Keratinocyte (primary cell): ENCODE data around the gene IGFBP7. TPM values are rescaled to one million over a fixed set of nuclear protein-coding genes. Genes with fewer than 3 reads are reported as not detected.
A peak's percentile ranks its signal among the peaks of the same experiment; 100 is the strongest.

Source experiments
- DNase-seq: peaks from one replicate; pipeline ENCODE4 v3.0.0-alpha.2; 2011; ENCODE audit warnings: low read depth, missing footprints, low spot score
- FAIRE-seq: peaks from 2 replicates; lab custom pipeline; 2011; peaks lifted over from hg19 to GRCh38; lab: Jason Lieb, UNC
- H2AFZ ChIP-seq: 2 replicates; pipeline ENCODE4 v1.6.0; 2012; ENCODE audit warnings: low read length, control low read depth, inconsistent platforms; ENCODE audit not compliant: control insufficient read depth
- H3K27ac ChIP-seq: 2 replicates; pipeline ENCODE4 v1.5.1; 2011; ENCODE audit warnings: low read length; ENCODE audit not compliant: control insufficient read depth, insufficient read depth
- H3K27me3 ChIP-seq: 3 replicates; pipeline ENCODE4 v1.6.0; 2011; ENCODE audit warnings: low read length; ENCODE audit not compliant: control insufficient read depth, insufficient read depth; ENCODE audit errors: extremely low read depth
- H3K36me3 ChIP-seq, 2 experiments: 2 replicates in 1 of 2; 3 replicates in 1 of 2; pipeline ENCODE4 v1.5.1; 2011; ENCODE audit warnings: low read length in 2 of 2, mild to moderate bottlenecking in 1 of 2; ENCODE audit not compliant: control insufficient read depth in 2 of 2, insufficient read depth in 2 of 2; ENCODE audit errors: extremely low read depth in 1 of 2
- H3K4me1 ChIP-seq: 3 replicates; pipeline ENCODE4 v1.5.1; 2011; ENCODE audit warnings: low read length; ENCODE audit not compliant: control insufficient read depth, insufficient read depth; ENCODE audit errors: extremely low read depth
- H3K4me2 ChIP-seq: 3 replicates; pipeline ENCODE4 v1.6.0; 2011; ENCODE audit warnings: low read depth, low read length; ENCODE audit not compliant: control insufficient read depth, insufficient read depth; ENCODE audit errors: extremely low read depth
- H3K4me3 ChIP-seq, 3 experiments: fragments of 200-600 bp in 1 of 3; sonication (generic) in 1 of 3; 2 replicates in 2 of 3; 3 replicates in 1 of 3; pipeline ENCODE4 v1.5.1; 2011 to 2016; ENCODE audit warnings: low read length in 3 of 3, mild to moderate bottlenecking in 3 of 3, control low read depth in 2 of 3, inconsistent platforms in 1 of 3, low read depth in 1 of 3, mixed read lengths in 1 of 3, mixed run types in 1 of 3, moderate library complexity in 1 of 3; ENCODE audit not compliant: control insufficient read depth in 2 of 3, insufficient read depth in 2 of 3; ENCODE audit errors: extremely low read depth in 1 of 3
- H3K79me2 ChIP-seq: 2 replicates; pipeline ENCODE4 v1.6.0; 2012; ENCODE audit warnings: low read length; ENCODE audit not compliant: control insufficient read depth, insufficient read depth
- H3K9ac ChIP-seq: 3 replicates; pipeline ENCODE4 v1.6.0; 2011; ENCODE audit warnings: low read length; ENCODE audit not compliant: control insufficient read depth, insufficient read depth; ENCODE audit errors: extremely low read depth
- H3K9me1 ChIP-seq: 3 replicates; pipeline ENCODE4 v1.6.0; 2011; ENCODE audit warnings: low read length; ENCODE audit not compliant: control insufficient read depth, insufficient read depth; ENCODE audit errors: extremely low read depth
- H3K9me3 ChIP-seq: 2 replicates; pipeline ENCODE4 v1.5.1; 2012; ENCODE audit warnings: low read depth, low read length; ENCODE audit not compliant: control insufficient read depth
- H4K20me1 ChIP-seq: 3 replicates; pipeline ENCODE4 v1.6.0; 2011; ENCODE audit warnings: low read length; ENCODE audit not compliant: control insufficient read depth, insufficient read depth; ENCODE audit errors: extremely low read depth
- EZH2 ChIP-seq: IDR thresholded peaks from one replicate; pipeline ENCODE4 v1.6.1; 2012; ENCODE audit warnings: inconsistent platforms, mild to moderate bottlenecking, low read length, moderate library complexity
- dilution Hi-C: fragments of 300-500 bp; cut with MboI; formaldehyde crosslinking; loops from one replicate; pipeline ENCODE4 v1.7.0; 2020; ENCODE audit warnings: low sequenced_read_pairs; ENCODE audit not compliant: extremely low pct_ligation_motif_present
- polyA plus RNA-seq, 5 experiments: library from polyadenylated mRNA; depleted of rRNA in 3 of 5; stranded (reverse) in 3 of 5; stranded (forward) in 1 of 5; unstranded in 1 of 5; fragments of >200 nt; gene quantifications; 1 replicate in 1 of 5; 2 replicates in 3 of 5; 3 replicates in 1 of 5; pipeline versions ENCODE4 v1.2.1 to v1.2.3, GENCODE V29; 2011 to 2012; ENCODE audit warnings: missing spikeins in 2 of 5, low read depth in 1 of 5, low replicate concordance in 1 of 5
- TF ChIP-seq, protein P1 (sequence below), 3 experiments: IDR thresholded peaks in 1 of 3; conservative IDR thresholded peaks in 1 of 3; optimal IDR thresholded peaks in 1 of 3; 2 replicates in 2 of 3; 3 replicates in 1 of 3; pipeline versions ENCODE3 to v1.5.1; 2011; ENCODE audit warnings: low read length in 3 of 3, mild to moderate bottlenecking in 3 of 3, moderate library complexity in 2 of 3, control low read depth in 1 of 3, inconsistent platforms in 1 of 3; ENCODE audit not compliant: insufficient read depth in 2 of 3; ENCODE audit errors: extremely low read depth in 1 of 3

Gene IGFBP7
- polyA plus RNA-seq, 1 donor (not counting 4 experiments of a cell fraction or from before 2014, with no cell fraction given), result 413 TPM

DNA sequence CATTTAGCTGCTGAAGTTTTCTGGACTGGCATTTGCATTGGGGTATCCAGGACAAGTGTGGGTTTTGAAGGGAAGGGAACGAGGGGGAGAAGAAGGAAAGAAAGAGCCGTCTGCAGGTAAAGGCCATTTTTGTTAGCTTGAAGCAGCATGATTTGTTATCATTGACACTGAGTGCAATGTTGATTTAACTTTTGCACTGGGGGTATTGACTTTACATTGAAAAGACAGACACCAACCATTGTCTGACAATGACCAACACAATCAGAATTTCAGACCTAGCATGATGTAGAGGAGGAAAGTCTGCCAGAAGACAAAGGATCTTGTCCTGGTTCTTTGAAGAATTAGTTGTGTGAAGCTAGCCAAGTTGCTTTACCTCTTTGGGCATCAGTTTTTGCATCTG lies 39.6 kb upstream of the IGFBP7 start:
- Histone ChIP-seq H3K9me1 (no peaks in the 10 kb centered on the region), H3K4me2 (no peak overlapping the region), H3K9ac (no peak overlapping the region), H3K27me3 (no peaks in the 10 kb centered on the region), H3K79me2 (no peaks in the 10 kb centered on the region), H3K4me1 (peaks cover 16% of the 10 kb centered on the region), H4K20me1 (no peaks in the 10 kb centered on the region), H2AFZ (no peak overlapping the region), H3K4me3 (no peak overlapping the region), H3K9me3 (no peaks in the 10 kb centered on the region), H3K27ac (no peak overlapping the region), H3K36me3 (no peaks in the 10 kb centered on the region)
- DNase-seq (no peak), FAIRE-seq (peak; percentile 32)
- TF ChIP-seq, protein P1, sequence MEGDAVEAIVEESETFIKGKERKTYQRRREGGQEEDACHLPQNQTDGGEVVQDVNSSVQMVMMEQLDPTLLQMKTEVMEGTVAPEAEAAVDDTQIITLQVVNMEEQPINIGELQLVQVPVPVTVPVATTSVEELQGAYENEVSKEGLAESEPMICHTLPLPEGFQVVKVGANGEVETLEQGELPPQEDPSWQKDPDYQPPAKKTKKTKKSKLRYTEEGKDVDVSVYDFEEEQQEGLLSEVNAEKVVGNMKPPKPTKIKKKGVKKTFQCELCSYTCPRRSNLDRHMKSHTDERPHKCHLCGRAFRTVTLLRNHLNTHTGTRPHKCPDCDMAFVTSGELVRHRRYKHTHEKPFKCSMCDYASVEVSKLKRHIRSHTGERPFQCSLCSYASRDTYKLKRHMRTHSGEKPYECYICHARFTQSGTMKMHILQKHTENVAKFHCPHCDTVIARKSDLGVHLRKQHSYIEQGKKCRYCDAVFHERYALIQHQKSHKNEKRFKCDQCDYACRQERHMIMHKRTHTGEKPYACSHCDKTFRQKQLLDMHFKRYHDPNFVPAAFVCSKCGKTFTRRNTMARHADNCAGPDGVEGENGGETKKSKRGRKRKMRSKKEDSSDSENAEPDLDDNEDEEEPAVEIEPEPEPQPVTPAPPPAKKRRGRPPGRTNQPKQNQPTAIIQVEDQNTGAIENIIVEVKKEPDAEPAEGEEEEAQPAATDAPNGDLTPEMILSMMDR (optimal IDR thresholded peaks at IDR 0.05 in 1 of 3, IDR thresholded peaks at IDR 0.05 in 1 of 3, conservative IDR thresholded peaks at IDR 0.05 in 1 of 3; ENCODE audit: extremely low read depth in 1 of 3, insufficient read depth in 2 of 3, low read length in 3 of 3), result no peak
- TF ChIP-seq EZH2, result no peak
- dilution Hi-C loops, result no loop called here

DNA sequence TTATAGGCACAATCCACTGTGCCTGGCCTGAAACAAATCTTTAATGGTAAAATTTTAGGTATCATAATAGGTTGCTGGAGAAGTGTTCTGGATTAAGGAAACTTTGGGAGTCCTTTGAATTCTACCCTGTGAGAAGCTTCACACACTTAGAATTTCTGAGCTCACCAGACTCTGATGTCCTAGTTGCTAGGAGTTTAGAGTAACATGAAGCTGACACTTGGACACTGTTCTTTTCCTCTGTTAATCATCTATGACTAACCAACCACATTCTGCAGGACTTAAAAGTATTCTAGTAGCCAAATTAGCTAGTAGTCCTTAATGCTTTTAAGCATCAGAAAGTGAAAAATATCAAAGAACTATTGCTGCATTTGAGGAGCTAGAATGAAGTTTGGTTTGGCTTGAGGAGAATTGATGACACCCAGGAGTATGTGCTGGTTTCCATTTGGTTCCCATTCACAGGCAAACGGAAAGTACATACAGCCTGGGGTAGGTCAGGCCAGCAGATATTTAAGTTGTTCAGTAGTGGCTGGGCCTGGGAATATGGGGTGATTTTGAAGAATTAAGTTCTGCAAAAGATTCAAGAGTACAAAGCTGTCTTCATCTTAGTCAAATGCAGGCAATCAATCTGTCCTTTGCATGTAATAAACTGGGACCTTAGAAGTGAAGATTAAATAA lies 38.8 kb upstream of the IGFBP7 start:
- TF ChIP-seq EZH2, result no peak
- TF ChIP-seq, protein P1 (optimal IDR thresholded peaks at IDR 0.05 in 1 of 3, IDR thresholded peaks at IDR 0.05 in 1 of 3, conservative IDR thresholded peaks at IDR 0.05 in 1 of 3; ENCODE audit: extremely low read depth in 1 of 3, insufficient read depth in 2 of 3, low read length in 3 of 3), result no peak
- Histone ChIP-seq H4K20me1 (no peaks in the 10 kb centered on the region), H2AFZ (no peak overlapping the region), H3K36me3 (no peaks in the 10 kb centered on the region), H3K9me3 (no peaks in the 10 kb centered on the region), H3K9ac (no peak overlapping the region), H3K27ac (peak overlapping the region; percentile 30), H3K27me3 (no peaks in the 10 kb centered on the region), H3K4me2 (no peak overlapping the region), H3K4me3 (no peak overlapping the region), H3K9me1 (no peaks in the 10 kb centered on the region), H3K79me2 (no peaks in the 10 kb centered on the region), H3K4me1 (peaks cover 16% of the 10 kb centered on the region)
- FAIRE-seq (peak; percentile 82), DNase-seq (no peak)
- dilution Hi-C loops, result no loop called here
